PC-9 (cell line): ENCODE results near the gene TRIB2.

Source experiments
- CTCF ChIP-seq: fragments of 200-600 bp; sonication (generic); conservative IDR thresholded peaks from 2 replicates; pipeline ENCODE4 v1.6.1; 2017; ENCODE audit warnings: mixed run types, antibody characterized with exemption, mild to moderate bottlenecking, moderate library complexity
- EZH2 ChIP-seq: fragments of 200-600 bp; sonication (generic); IDR thresholded peaks from 2 replicates; pipeline ENCODE4 v1.8.0; 2017; ENCODE audit warnings: antibody characterized with exemption, low read depth

GRCh38 chr2:12700989-12701388, 15.7 kb upstream of the TRIB2 start:
- TF ChIP-seq CTCF (no peak), EZH2 (no peak)
